Neural progenitor cell (in vitro differentiated cells): Measurements from ENCODE around the gene COTL1. TPM values are rescaled to one million over a fixed set of nuclear protein-coding genes. Genes with fewer than 3 reads are reported as not detected.
A peak's percentile ranks its signal among the peaks of the same experiment; 100 is the strongest.

Experiments used
- DNase-seq: peaks from one replicate; pipeline ENCODE4 v3.0.0-alpha.2; 2016; ENCODE audit warnings: low spot score
- H2AFZ ChIP-seq: fragments of 200-600 bp; sonication (generic); replicated peaks from 2 replicates; pipeline ENCODE4 v1.6.1; 2016; ENCODE audit warnings: antibody characterized with exemption
- H3F3A ChIP-seq: fragments of 200-600 bp; sonication (generic); 2 replicates; pipeline ENCODE4 v1.6.1; 2016; ENCODE audit warnings: antibody characterized with exemption, low read depth
- H3K27ac ChIP-seq: fragments of 200-600 bp; sonication (generic); 2 replicates; pipeline ENCODE4 v1.5.1; 2016; ENCODE audit warnings: mild to moderate bottlenecking
- H3K27me3 ChIP-seq: fragments of 200-600 bp; sonication (generic); 2 replicates; pipeline ENCODE4 v1.6.1; 2016; ENCODE audit warnings: mild to moderate bottlenecking, moderate library complexity
- H3K36me3 ChIP-seq: fragments of 200-600 bp; sonication (generic); 2 replicates; pipeline ENCODE4 v1.5.1; 2016
- H3K4me1 ChIP-seq: fragments of 200-600 bp; sonication (generic); 2 replicates; pipeline ENCODE4 v1.6.1; 2016; ENCODE audit warnings: mixed run types
- H3K4me2 ChIP-seq: fragments of 200-600 bp; sonication (generic); 2 replicates; pipeline ENCODE4 v1.6.1; 2016
- H3K4me3 ChIP-seq: fragments of 200-600 bp; sonication (generic); 2 replicates; pipeline ENCODE4 v1.5.1; 2016
- H3K79me2 ChIP-seq: fragments of 200-600 bp; sonication (generic); 2 replicates; pipeline ENCODE4 v1.6.1; 2016; ENCODE audit warnings: low read depth
- H3K9ac ChIP-seq: fragments of 200-600 bp; sonication (generic); 2 replicates; pipeline ENCODE4 v1.6.1; 2016
- H3K9me3 ChIP-seq: fragments of 200-600 bp; sonication (generic); 2 replicates; pipeline ENCODE4 v1.5.1; 2016; ENCODE audit warnings: low read depth
- H4K20me1 ChIP-seq: fragments of 200-600 bp; sonication (generic); 2 replicates; pipeline ENCODE4 v1.6.1; 2016; ENCODE audit warnings: low read depth
- H3K27ac Mint-ChIP-seq: 3 replicates; pipeline ENCODE4 v1.8.0; 2021; ENCODE audit warnings: mixed read lengths
- H3K27me3 Mint-ChIP-seq: 2 replicates; pipeline ENCODE4 v1.8.0; 2022; ENCODE audit warnings: low read depth, mild to moderate bottlenecking, inconsistent platforms, moderate library complexity, mixed read lengths; ENCODE audit not compliant: insufficient read depth
- H3K36me3 Mint-ChIP-seq: 3 replicates; pipeline ENCODE4 v1.8.0; 2021; ENCODE audit warnings: mixed read lengths
- H3K4me1 Mint-ChIP-seq: 3 replicates; pipeline ENCODE4 v1.8.0; 2021; ENCODE audit warnings: mixed read lengths
- H3K4me3 Mint-ChIP-seq: 3 replicates; pipeline ENCODE4 v1.8.0; 2021; ENCODE audit warnings: mild to moderate bottlenecking, moderate library complexity, mixed read lengths
- H3K9me3 Mint-ChIP-seq: 3 replicates; pipeline ENCODE4 v1.8.0; 2020; ENCODE audit warnings: mixed read lengths
- CTCF ChIP-seq: fragments of 200-600 bp; sonication (generic); IDR thresholded peaks from 2 replicates; pipeline ENCODE4 v1.5.1; 2017; ENCODE audit warnings: antibody characterized with exemption, mild to moderate bottlenecking
- EZH2 ChIP-seq: fragments of 200-600 bp; sonication (generic); IDR thresholded peaks from 2 replicates; pipeline ENCODE4 v1.6.1; 2017; ENCODE audit warnings: antibody characterized with exemption, mild to moderate bottlenecking, moderate library complexity
- EZH2phosphoT487 ChIP-seq: fragments of 200-600 bp; sonication (generic); IDR thresholded peaks from 2 replicates; pipeline ENCODE4 v1.6.1; 2017; ENCODE audit warnings: antibody characterized with exemption
- total RNA-seq: library from RNA; depleted of rRNA; stranded (reverse); fragments of >200 nt; gene quantifications from 2 replicates; pipeline ENCODE4 v1.2.3, GENCODE V29; 2015; ENCODE audit warnings: low replicate concordance

Gene COTL1
- total RNA-seq, 1 donor from 2014 or later = 46.9 TPM

GRCh38 chr16:84582958-84583516, 34.8 kb downstream of the COTL1 start:
- Histone ChIP-seq H3K27me3 (no peaks in the 10 kb centered on the region), H3K4me1 (peaks cover 10% of the 10 kb centered on the region), H3K9me3 (no peaks in the 10 kb centered on the region), H3K4me2 (no peak overlapping the region), H3K9ac (no peak overlapping the region), H3K27ac (no peak overlapping the region), H3K4me3 (no peak overlapping the region), H2AFZ (no peak overlapping the region), H4K20me1 (peaks cover 15% of the 10 kb centered on the region), H3K36me3 (no peaks in the 10 kb centered on the region), H3F3A (peaks cover 20% of the 10 kb centered on the region), H3K79me2 (peaks cover 9% of the 10 kb centered on the region)
- H3K4me1 Mint-ChIP-seq = peaks cover 50% of the 10 kb centered on the region
- H3K9me3 Mint-ChIP-seq = no peaks in the 10 kb centered on the region
- H3K27ac Mint-ChIP-seq = no peak overlapping the region
- no peak overlapping the region for H3K4me3 Mint-ChIP-seq
- peaks cover 26% of the 10 kb centered on the region for H3K36me3 Mint-ChIP-seq
- no peak for DNase-seq
- H3K27me3 Mint-ChIP-seq = peaks cover 4% of the 10 kb centered on the region
- TF ChIP-seq EZH2 (no peak), CTCF (no peak), EZH2phosphoT487 (no peak)

GRCh38 chr16:84581158-84581557, 36.7 kb downstream of the COTL1 start:
- Mint-ChIP-seq H3K9me3 (no peaks in the 10 kb centered on the region), H3K27me3 (peaks cover 6% of the 10 kb centered on the region), H3K4me3 (no peak overlapping the region), H3K27ac (no peak overlapping the region), H3K4me1 (peaks cover 53% of the 10 kb centered on the region), H3K36me3 (peaks cover 31% of the 10 kb centered on the region)
- no peaks in the 10 kb centered on the region for H3K27me3 ChIP-seq
- H3K27ac ChIP-seq = no peak overlapping the region
- no peak overlapping the region for H2AFZ ChIP-seq
- no peaks in the 10 kb centered on the region for H3K9me3 ChIP-seq
- TF ChIP-seq EZH2phosphoT487 (no peak), EZH2 (no peak), CTCF (no peak)
- H3K4me1 ChIP-seq = peaks cover 8% of the 10 kb centered on the region
- H3F3A ChIP-seq = peaks cover 13% of the 10 kb centered on the region
- no peaks in the 10 kb centered on the region for H3K36me3 ChIP-seq
- DNase-seq = no peak
- H3K9ac ChIP-seq = no peak overlapping the region
- peaks cover 9% of the 10 kb centered on the region for H3K79me2 ChIP-seq
- H4K20me1 ChIP-seq = peaks cover 26% of the 10 kb centered on the region
- H3K4me2 ChIP-seq = no peak overlapping the region
- H3K4me3 ChIP-seq = no peak overlapping the region

- DNase-seq = no peak
- Histone ChIP-seq H3K27ac (no peak overlapping the region), H3K27me3 (no peaks in the 10 kb centered on the region), H3F3A (peaks cover 4% of the 10 kb centered on the region), H4K20me1 (peaks cover 20% of the 10 kb centered on the region), H3K4me2 (no peak overlapping the region), H3K9ac (no peak overlapping the region), H3K79me2 (peaks cover 3% of the 10 kb centered on the region), H3K36me3 (no peaks in the 10 kb centered on the region), H3K9me3 (no peaks in the 10 kb centered on the region), H3K4me1 (no peaks in the 10 kb centered on the region), H3K4me3 (no peak overlapping the region), H2AFZ (no peak overlapping the region)
- peak overlapping the region; percentile 42 for H3K27ac Mint-ChIP-seq
- TF ChIP-seq CTCF (no peak), EZH2 (no peak), EZH2phosphoT487 (no peak)
- peaks cover 46% of the 10 kb centered on the region for H3K4me1 Mint-ChIP-seq
- H3K9me3 Mint-ChIP-seq = no peaks in the 10 kb centered on the region
- peaks cover 3% of the 10 kb centered on the region for H3K27me3 Mint-ChIP-seq
- H3K36me3 Mint-ChIP-seq = peaks cover 27% of the 10 kb centered on the region
- no peak overlapping the region for H3K4me3 Mint-ChIP-seq
Observed at GRCh38 chr16:84579936-84580335, 37.9 kb downstream of the COTL1 start.
